Astrocyte (in vitro differentiated cells and primary cell): Measurements from ENCODE around the gene DIDO1.

ENCODE experiments used
- CTCF ChIP-seq: IDR thresholded peaks from 2 replicates; pipeline ENCODE4 v1.5.1; 2011; ENCODE audit warnings: low read depth, mild to moderate bottlenecking, inconsistent platforms, low read length, moderate library complexity; ENCODE audit not compliant: insufficient read depth
- EZH2 ChIP-seq: IDR thresholded peaks from 2 replicates; pipeline ENCODE4 v1.6.1; 2012; ENCODE audit warnings: mild to moderate bottlenecking, low read length, inconsistent platforms; ENCODE audit not compliant: insufficient read depth

- TF ChIP-seq EZH2 (no peak), CTCF (no peak)
Observed at GRCh38 chr20:62839816-62840215, 86.5 kb downstream of the DIDO1 start.
